Coronary artery (tissue), 2 donors: ENCODE results near the gene C2orf68.

Experiments
- DNase-seq: peaks from one replicate; pipeline ENCODE4 v3.0.0-alpha.2; 2017; ENCODE audit warnings: low spot score
- H3K27ac ChIP-seq, 2 donors: fragments of 200-600 bp; sonication (generic); one replicate each; pipeline ENCODE4 v1.5.1; 2016 to 2019
- H3K4me3 ChIP-seq: fragments of 200-600 bp; sonication (generic); 2 replicates; pipeline ENCODE4 v1.5.1; 2016; ENCODE audit warnings: mild to moderate bottlenecking, moderate library complexity
- CTCF ChIP-seq: fragments of 200-600 bp; sonication (generic); IDR thresholded peaks from one replicate; pipeline ENCODE4 v1.5.1; 2019; ENCODE audit warnings: antibody characterized with exemption

Gene C2orf68

GRCh38 chr2:85591563-85591962, 20.3 kb downstream of the C2orf68 start:
- no peak overlapping the region for H3K4me3 ChIP-seq
- H3K27ac ChIP-seq = peak overlapping the region in 1 of 2 donors; percentile 82
- TF ChIP-seq CTCF = no peak
- no peak for DNase-seq

- H3K4me3 ChIP-seq = peak overlapping the region; percentile 14
- DNase-seq = no peak
- H3K27ac ChIP-seq = peak overlapping the region; percentile 17 to 82
- no peak for TF ChIP-seq CTCF
These were observed 20.9 kb downstream of the C2orf68 start for GRCh38 chr2:85590950-85591349.

- TF ChIP-seq CTCF = no peak
- Histone ChIP-seq H3K4me3 (peak overlapping the region; percentile 14), H3K27ac (peak overlapping the region; percentile 17 to 82)
- DNase-seq = no peak
These were observed 21.7 kb downstream of the C2orf68 start for GRCh38 chr2:85589982-85590791.

GRCh38 chr2:85589181-85589580, 22.7 kb downstream of the C2orf68 start:
- Histone ChIP-seq H3K27ac (peak overlapping the region; percentile 17 to 82), H3K4me3 (no peak overlapping the region)
- no peak for DNase-seq
- TF ChIP-seq CTCF = no peak

- TF ChIP-seq CTCF = no peak
- Histone ChIP-seq H3K27ac (peak overlapping the region; percentile 17 to 82), H3K4me3 (no peak overlapping the region)
- DNase-seq = no peak
These were observed 23.2 kb downstream of the C2orf68 start for GRCh38 chr2:85588645-85589044.

GRCh38 chr2:85588236-85588635, 23.6 kb downstream of the C2orf68 start:
- DNase-seq = no peak
- TF ChIP-seq CTCF = no peak
- Histone ChIP-seq H3K27ac (peak overlapping the region; percentile 17 to 82), H3K4me3 (no peak overlapping the region)

- peak overlapping the region; percentile 92 for H3K4me3 ChIP-seq
- H3K27ac ChIP-seq = peak overlapping the region; percentile 83 to 96
- DNase-seq = no peak
- TF ChIP-seq CTCF = no peak
These were observed 26.1 kb downstream of the C2orf68 start for GRCh38 chr2:85585781-85586105.
